HEK293 (cell line): ENCODE measurements around the gene CRB2.

Source experiments
- CTCF ChIP-seq: fragments of 450-650 bp; formaldehyde crosslinking; IDR thresholded peaks from 2 replicates; pipeline ENCODE4 v1.5.1; 2016; ENCODE audit warnings: missing biosample characterization, missing genetic modification characterization
- HOXA7 ChIP-seq: sonication (generic); formaldehyde crosslinking; IDR thresholded peaks from 2 replicates; pipeline ENCODE4 v1.8.1; 2022; ENCODE audit warnings: missing genetic modification reagents, borderline replicate concordance
- REST ChIP-seq: fragments of 450-650 bp; formaldehyde crosslinking; IDR thresholded peaks from 2 replicates; pipeline ENCODE4 v1.5.1; 2016; ENCODE audit warnings: missing biosample characterization, missing genetic modification characterization
- ZNF350 ChIP-seq: fragments of 450-650 bp; formaldehyde crosslinking; IDR thresholded peaks from 2 replicates; pipeline ENCODE4 v1.5.0; 2017; ENCODE audit warnings: missing biosample characterization, mild to moderate bottlenecking, missing genetic modification characterization
- ZNF629 ChIP-seq: fragments of 450-650 bp; formaldehyde crosslinking; IDR thresholded peaks from 2 replicates; pipeline ENCODE4 v1.5.1; 2017; ENCODE audit warnings: missing biosample characterization, missing genetic modification characterization

GRCh38 chr9:123338710-123339665 is 17.0 kb upstream of the CRB2 start:
- TF ChIP-seq HOXA7 (CRISPR knock-in tag) (no peak), REST (tag by site-specific recombination) (no peak), ZNF350 (tag by site-specific recombination) (no peak), ZNF629 (tag by site-specific recombination) (no peak), CTCF (tag by site-specific recombination) (no peak)
